ENCODE measurements around the gene SPRED2.

Gene SPRED2

DNA sequence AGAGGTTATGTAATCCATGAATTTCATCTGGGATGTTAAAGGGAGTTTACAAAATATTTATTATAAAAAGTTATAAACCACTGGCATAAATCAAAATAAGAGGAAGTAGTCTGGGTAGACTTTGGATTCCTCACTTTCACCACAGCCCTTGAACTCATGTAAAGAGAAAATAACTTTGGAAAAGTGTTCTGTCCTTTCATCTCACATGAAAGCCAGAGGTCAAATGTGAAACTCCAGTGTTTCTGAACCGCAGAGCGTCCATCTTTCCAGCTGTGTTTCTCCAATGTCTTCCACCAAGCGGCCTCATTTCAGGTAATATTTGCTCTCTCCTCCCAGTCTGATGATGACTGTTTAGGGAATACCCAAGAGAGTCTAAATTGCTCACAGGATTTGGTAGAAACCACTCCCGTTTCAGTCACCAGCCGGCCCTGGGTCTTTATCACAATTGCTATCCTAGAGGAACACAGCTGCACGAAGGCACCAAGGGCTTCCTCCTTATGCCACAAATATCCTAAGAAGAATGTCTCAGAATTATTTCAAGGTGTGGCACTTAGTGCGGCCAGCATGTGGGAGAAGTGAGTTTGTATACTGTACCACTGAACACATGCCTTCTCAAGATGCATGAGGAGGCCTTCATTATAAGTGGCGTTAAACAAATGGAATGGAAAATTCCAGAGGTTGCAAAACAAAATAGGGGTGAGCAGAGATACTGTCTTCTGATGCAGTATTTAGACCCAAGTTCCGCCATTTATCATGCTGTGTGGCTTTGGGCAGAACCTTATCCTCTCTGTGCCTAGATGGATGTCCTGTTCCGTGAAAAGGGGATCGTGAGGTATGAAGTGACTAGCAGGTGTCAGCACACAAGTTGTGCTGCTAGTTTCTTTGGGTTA, 140.9 kb downstream of the SPRED2 start:
- ATAC-seq = no peak
- no peak for TF ChIP-seq ESRRG (CRISPR knock-in tag; IDR thresholded peaks at IDR 0.05)

DNA sequence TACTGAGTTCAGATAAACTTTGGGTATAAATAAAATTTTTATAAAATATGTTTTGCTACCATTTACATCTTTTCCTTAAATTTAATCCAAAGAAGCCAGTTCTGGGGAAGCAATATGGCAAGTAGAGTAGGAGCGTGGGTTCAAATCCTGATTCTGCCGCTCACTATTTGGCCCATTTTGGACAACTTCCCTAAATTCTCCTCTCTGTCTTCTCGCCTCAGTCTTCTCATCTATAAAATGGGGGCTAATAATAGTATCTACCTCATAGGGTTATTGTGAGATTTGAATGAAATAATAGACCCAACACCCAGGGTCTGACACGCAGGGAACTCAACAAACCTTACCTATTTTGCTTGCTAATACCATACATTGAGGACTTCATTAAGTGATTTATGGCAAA, 145.0 kb downstream of the SPRED2 start:
- ATAC-seq = no peak
- TF ChIP-seq ARNTL (CRISPR knock-in tag; IDR thresholded peaks at IDR 0.05; ENCODE audit: borderline replicate concordance, low read depth) (no peak), TCF4 (CRISPR knock-in tag; IDR thresholded peaks at IDR 0.05; ENCODE audit: borderline replicate concordance) (no peak), ZFP30 (CRISPR knock-in tag; IDR thresholded peaks at IDR 0.05) (no peak), ZFP3 (CRISPR knock-in tag; IDR thresholded peaks at IDR 0.05) (no peak), TOX (CRISPR knock-in tag; IDR thresholded peaks at IDR 0.05; ENCODE audit: borderline replicate concordance) (no peak), ZNF70 (CRISPR knock-in tag; IDR thresholded peaks at IDR 0.05) (no peak), GLIS3 (CRISPR knock-in tag; IDR thresholded peaks at IDR 0.05) (no peak), ESRRG (CRISPR knock-in tag; IDR thresholded peaks at IDR 0.05) (no peak), ZNF8 (CRISPR knock-in tag; IDR thresholded peaks at IDR 0.05) (no peak), OSR1 (CRISPR knock-in tag; IDR thresholded peaks at IDR 0.05) (no peak), SNAI2 (CRISPR knock-in tag; IDR thresholded peaks at IDR 0.05) (no peak), ZNF565 (CRISPR knock-in tag; conservative IDR thresholded peaks at IDR 0.05; ENCODE audit: low read depth) (no peak), ZC3H10 (CRISPR knock-in tag; IDR thresholded peaks at IDR 0.05) (no peak), ISL1 (CRISPR knock-in tag; IDR thresholded peaks at IDR 0.05) (no peak), BACH2 (CRISPR knock-in tag; IDR thresholded peaks at IDR 0.05; ENCODE audit: borderline replicate concordance) (no peak), PPARA (CRISPR knock-in tag; IDR thresholded peaks at IDR 0.05; ENCODE audit: borderline replicate concordance) (no peak), CSDC2 (CRISPR knock-in tag; IDR thresholded peaks at IDR 0.05) (no peak)
- TF ChIP-seq, protein P1, sequence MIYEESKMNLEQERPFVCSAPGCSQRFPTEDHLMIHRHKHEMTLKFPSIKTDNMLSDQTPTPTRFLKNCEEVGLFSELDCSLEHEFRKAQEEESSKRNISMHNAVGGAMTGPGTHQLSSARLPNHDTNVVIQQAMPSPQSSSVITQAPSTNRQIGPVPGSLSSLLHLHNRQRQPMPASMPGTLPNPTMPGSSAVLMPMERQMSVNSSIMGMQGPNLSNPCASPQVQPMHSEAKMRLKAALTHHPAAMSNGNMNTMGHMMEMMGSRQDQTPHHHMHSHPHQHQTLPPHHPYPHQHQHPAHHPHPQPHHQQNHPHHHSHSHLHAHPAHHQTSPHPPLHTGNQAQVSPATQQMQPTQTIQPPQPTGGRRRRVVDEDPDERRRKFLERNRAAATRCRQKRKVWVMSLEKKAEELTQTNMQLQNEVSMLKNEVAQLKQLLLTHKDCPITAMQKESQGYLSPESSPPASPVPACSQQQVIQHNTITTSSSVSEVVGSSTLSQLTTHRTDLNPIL (CRISPR knock-in tag; IDR thresholded peaks at IDR 0.05; ENCODE audit: low read depth) = no peak
- TF ChIP-seq, protein P2, sequence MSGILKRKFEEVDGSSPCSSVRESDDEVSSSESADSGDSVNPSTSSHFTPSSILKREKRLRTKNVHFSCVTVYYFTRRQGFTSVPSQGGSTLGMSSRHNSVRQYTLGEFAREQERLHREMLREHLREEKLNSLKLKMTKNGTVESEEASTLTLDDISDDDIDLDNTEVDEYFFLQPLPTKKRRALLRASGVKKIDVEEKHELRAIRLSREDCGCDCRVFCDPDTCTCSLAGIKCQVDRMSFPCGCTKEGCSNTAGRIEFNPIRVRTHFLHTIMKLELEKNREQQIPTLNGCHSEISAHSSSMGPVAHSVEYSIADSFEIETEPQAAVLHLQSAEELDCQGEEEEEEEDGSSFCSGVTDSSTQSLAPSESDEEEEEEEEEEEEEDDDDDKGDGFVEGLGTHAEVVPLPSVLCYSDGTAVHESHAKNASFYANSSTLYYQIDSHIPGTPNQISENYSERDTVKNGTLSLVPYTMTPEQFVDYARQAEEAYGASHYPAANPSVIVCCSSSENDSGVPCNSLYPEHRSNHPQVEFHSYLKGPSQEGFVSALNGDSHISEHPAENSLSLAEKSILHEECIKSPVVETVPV (CRISPR knock-in tag; IDR thresholded peaks at IDR 0.05) = no peak
- TF ChIP-seq, protein P3, sequence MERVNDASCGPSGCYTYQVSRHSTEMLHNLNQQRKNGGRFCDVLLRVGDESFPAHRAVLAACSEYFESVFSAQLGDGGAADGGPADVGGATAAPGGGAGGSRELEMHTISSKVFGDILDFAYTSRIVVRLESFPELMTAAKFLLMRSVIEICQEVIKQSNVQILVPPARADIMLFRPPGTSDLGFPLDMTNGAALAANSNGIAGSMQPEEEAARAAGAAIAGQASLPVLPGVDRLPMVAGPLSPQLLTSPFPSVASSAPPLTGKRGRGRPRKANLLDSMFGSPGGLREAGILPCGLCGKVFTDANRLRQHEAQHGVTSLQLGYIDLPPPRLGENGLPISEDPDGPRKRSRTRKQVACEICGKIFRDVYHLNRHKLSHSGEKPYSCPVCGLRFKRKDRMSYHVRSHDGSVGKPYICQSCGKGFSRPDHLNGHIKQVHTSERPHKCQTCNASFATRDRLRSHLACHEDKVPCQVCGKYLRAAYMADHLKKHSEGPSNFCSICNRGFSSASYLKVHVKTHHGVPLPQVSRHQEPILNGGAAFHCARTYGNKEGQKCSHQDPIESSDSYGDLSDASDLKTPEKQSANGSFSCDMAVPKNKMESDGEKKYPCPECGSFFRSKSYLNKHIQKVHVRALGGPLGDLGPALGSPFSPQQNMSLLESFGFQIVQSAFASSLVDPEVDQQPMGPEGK (CRISPR knock-in tag; IDR thresholded peaks at IDR 0.05; ENCODE audit: borderline replicate concordance) = no peak

DNA sequence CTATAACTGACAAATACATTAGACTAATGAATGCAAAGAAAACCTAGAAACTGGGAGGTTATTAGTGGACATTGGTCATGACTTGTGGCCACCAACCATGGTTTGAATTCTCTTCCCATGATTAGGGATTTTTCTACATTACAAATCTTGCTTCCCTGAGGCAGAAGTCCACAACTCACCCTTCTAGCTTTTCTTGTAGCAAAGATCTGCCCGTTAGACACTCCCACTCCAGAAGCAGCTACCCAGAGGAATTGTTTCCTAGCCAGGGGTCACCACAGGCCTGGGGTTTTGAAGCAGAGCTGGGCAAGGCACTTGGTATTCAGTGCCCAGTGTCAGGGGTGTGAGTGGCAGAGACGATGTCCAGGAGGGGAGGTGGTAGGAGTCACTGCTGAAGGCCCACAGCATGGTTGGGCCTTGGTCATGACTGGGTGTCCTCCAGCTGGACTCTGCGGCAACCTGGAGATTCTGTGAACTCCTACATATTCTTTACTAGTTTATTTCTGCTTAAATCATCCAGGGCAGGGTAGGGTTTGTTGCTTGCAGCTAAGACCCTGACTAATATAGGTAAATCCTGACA, 149.8 kb downstream of the SPRED2 start:
- TF ChIP-seq ZFP30 (CRISPR knock-in tag; IDR thresholded peaks at IDR 0.05) (no peak), ARNTL (CRISPR knock-in tag; IDR thresholded peaks at IDR 0.05; ENCODE audit: borderline replicate concordance, low read depth) (no peak), ZFP3 (CRISPR knock-in tag; IDR thresholded peaks at IDR 0.05) (no peak), OSR1 (CRISPR knock-in tag; IDR thresholded peaks at IDR 0.05) (no peak), ESRRG (CRISPR knock-in tag; IDR thresholded peaks at IDR 0.05) (no peak), ISL1 (CRISPR knock-in tag; IDR thresholded peaks at IDR 0.05) (no peak), ZC3H10 (CRISPR knock-in tag; IDR thresholded peaks at IDR 0.05) (no peak)
- TF ChIP-seq, protein P3 (CRISPR knock-in tag; IDR thresholded peaks at IDR 0.05; ENCODE audit: borderline replicate concordance) = no peak
- TF ChIP-seq, protein P4, sequence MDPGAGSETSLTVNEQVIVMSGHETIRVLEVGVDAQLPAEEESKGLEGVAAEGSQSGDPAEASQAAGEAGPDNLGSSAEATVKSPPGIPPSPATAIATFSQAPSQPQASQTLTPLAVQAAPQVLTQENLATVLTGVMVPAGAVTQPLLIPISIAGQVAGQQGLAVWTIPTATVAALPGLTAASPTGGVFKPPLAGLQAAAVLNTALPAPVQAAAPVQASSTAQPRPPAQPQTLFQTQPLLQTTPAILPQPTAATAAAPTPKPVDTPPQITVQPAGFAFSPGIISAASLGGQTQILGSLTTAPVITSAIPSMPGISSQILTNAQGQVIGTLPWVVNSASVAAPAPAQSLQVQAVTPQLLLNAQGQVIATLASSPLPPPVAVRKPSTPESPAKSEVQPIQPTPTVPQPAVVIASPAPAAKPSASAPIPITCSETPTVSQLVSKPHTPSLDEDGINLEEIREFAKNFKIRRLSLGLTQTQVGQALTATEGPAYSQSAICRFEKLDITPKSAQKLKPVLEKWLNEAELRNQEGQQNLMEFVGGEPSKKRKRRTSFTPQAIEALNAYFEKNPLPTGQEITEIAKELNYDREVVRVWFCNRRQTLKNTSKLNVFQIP (CRISPR knock-in tag; IDR thresholded peaks at IDR 0.05; ENCODE audit: borderline replicate concordance, low read depth) = no peak
- TF ChIP-seq, protein P2 (CRISPR knock-in tag; IDR thresholded peaks at IDR 0.05) = no peak
- TF ChIP-seq, protein P5, sequence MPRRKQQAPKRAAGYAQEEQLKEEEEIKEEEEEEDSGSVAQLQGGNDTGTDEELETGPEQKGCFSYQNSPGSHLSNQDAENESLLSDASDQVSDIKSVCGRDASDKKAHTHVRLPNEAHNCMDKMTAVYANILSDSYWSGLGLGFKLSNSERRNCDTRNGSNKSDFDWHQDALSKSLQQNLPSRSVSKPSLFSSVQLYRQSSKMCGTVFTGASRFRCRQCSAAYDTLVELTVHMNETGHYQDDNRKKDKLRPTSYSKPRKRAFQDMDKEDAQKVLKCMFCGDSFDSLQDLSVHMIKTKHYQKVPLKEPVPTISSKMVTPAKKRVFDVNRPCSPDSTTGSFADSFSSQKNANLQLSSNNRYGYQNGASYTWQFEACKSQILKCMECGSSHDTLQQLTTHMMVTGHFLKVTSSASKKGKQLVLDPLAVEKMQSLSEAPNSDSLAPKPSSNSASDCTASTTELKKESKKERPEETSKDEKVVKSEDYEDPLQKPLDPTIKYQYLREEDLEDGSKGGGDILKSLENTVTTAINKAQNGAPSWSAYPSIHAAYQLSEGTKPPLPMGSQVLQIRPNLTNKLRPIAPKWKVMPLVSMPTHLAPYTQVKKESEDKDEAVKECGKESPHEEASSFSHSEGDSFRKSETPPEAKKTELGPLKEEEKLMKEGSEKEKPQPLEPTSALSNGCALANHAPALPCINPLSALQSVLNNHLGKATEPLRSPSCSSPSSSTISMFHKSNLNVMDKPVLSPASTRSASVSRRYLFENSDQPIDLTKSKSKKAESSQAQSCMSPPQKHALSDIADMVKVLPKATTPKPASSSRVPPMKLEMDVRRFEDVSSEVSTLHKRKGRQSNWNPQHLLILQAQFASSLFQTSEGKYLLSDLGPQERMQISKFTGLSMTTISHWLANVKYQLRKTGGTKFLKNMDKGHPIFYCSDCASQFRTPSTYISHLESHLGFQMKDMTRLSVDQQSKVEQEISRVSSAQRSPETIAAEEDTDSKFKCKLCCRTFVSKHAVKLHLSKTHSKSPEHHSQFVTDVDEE (CRISPR knock-in tag; IDR thresholded peaks at IDR 0.05) = no peak
- ATAC-seq = no peak; the same call in 2 of the 3 replicates

All from SK-N-SH treated with all-trans-retinoic acid at 6 μM for 48 hours (cell line).